NCI-H1048 (cell line): ENCODE measurements around the gene ANGPTL7.
"Not testable (repeated sequence)": the region's sequence is repeated elsewhere in the genome, so short reads cannot be mapped to it uniquely, and the experiment has no call there.

ENCODE experiments used
- DNase-seq: peaks from one replicate; lab custom pipeline; 2025; lab: John Stamatoyannopoulos, UW

The ANGPTL7 gene, protein sequence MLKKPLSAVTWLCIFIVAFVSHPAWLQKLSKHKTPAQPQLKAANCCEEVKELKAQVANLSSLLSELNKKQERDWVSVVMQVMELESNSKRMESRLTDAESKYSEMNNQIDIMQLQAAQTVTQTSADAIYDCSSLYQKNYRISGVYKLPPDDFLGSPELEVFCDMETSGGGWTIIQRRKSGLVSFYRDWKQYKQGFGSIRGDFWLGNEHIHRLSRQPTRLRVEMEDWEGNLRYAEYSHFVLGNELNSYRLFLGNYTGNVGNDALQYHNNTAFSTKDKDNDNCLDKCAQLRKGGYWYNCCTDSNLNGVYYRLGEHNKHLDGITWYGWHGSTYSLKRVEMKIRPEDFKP

DNA sequence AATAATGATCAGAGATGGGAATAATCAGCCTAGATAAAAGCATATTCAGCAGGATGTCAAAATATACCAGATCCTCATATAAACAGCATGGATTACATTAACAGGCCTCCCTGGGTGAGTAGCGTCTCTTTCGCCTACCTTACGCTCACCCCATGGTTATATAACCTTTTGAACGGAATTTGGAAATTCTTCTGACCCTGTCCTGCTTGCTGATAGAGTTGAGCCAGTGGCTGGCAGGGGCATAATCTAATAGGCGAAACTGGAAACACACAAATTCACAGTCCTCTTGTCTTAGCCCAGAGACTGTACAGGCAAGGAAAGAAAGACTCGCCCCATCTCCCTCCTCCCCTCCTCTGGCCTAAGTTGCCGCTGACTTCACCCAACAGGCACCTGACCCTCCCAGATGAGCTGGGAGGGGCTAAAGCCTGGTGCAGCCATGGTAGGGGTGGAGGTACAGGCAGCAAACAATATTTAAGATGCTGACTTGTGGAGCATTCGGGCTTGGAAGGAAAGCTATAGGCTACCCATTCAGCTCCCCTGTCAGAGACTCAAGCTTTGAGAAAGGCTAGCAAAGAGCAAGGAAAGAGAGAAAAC is at the start of gene ANGPTL7:
TSS of gene ANGPTL7 (plus strand) at position 498 of the 594 bp plus-strand sequence. CDS start 225 bp downstream, outside the sequence.
- DNase-seq, result no peak

DNA sequence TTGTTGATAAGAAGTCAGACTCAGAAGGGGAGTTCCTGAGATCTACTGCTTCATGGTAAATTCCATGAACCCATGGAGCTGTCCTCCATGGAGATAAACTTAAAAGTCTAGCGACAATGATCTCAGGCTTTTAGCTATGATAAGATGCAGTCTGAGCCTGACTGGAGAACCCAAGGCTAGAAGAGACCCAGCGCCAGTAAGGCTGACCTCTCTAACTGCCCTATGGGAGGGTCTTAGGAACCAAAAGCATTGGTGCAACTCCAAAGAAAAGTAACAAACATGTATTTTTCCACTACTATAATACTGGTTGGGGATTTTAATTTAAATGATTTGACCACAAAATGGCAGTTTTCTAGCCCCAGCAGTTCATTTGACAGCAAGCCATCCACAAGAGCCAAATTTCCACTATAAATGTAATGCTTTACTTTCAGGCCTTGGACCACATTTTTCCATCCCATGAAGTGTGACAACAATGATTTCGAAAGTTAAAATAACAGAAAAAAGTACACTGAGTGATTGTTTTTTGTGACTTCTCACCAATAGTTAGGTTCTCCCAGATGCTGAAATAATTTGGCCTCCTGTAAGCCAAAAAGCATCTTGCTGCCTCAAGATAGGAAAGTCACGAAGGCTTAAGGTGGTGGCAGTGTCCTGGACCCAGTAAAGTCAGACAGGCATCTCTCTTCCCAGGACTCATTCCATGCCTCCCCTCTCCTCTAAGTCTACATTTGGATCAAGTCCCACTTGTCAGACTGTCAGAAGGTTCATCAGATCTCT is 46.4 kb upstream of the ANGPTL7 start:
- no peak for DNase-seq

DNA sequence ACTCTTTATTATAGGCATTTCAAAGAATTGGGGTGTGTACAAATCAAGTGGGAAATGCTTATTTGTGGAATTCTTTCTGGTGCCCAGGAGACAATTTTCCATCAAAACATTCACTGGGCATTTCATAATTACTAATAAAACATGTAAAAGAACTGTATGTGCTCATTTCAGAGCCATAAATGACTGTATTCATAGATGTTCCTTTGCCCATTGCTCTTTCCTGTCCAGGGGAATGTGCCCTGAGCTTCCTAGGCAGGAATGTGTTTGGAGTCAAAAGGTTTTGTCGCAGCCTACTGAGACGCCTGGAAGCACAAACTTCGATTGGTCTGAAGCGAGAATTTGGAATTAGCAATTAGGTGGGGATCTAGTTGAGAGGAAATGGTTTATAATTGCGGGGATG is 45.8 kb upstream of the ANGPTL7 start:
- DNase-seq, result no peak

DNA sequence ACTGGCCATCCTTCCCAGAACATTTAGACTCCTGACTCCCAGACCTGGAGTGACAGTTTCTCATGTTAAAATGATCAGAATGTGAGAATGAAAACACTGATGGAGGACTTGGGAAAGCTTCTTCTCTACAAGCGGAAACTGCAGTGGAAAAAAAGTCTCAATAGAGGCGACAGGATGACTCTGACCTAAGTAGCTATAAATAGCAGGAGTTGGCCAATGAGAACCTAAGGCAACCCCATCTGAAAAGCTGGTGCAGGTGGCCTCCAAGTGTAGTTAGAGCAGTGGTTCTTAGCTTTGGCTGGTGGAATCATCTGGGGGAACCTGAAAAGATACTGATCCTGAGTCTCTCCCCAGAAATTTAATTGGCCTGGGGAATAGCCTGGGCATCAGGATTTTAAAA is 45.2 kb upstream of the ANGPTL7 start:
- DNase-seq, result no peak

DNA sequence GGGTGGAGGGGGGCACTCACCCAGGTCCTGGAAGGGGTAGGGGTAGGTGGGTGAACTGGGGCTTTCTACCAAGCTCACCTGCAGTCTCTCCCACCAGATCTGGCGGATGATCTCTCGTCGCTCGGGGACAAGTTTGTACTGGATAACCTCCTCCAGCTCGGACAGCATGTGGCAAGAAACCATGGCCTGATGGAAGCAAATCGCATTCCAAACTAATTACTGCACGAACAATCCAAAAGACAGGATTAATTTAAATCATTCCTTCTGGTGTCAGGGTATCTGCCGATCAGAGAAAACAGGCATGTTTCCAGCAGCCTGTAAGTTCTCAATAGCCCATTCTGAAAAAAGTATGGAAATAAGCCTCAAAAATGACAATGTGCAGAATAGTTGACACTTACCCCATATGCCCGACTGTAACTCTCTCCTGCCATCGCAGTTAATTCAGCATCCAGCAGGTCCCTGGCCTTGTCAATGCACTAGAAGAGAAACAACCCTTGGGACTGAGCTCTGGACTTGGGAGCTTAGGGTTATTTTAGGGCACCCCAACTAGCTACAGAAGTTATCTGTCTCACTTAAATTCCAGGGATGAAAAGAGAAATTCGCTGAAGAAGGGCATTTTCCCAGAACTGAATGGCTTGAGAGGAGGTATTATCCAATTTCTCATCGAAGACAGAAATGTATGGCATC is 44.4 kb upstream of the ANGPTL7 start:
- no peak for DNase-seq

DNA sequence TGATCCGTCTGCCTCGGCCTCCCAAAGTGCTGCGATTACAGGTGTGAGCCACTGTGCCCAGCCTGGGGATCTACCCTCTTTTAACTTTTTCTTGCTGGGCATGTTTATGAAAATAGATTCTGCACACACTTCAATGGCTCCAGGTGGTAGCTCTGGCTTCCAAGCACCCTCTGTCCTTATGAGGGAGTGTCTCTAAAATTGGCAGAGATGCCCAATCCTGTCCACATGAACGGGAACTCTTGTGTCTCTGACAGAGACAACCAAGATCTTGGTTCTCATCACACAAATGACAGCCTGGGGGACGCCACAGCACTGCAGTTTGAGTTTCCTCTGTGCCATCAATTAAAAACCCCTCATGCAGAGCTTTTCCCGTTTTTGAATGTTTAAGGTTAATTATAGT is 43.4 kb upstream of the ANGPTL7 start:
- DNase-seq, result no peak

DNA sequence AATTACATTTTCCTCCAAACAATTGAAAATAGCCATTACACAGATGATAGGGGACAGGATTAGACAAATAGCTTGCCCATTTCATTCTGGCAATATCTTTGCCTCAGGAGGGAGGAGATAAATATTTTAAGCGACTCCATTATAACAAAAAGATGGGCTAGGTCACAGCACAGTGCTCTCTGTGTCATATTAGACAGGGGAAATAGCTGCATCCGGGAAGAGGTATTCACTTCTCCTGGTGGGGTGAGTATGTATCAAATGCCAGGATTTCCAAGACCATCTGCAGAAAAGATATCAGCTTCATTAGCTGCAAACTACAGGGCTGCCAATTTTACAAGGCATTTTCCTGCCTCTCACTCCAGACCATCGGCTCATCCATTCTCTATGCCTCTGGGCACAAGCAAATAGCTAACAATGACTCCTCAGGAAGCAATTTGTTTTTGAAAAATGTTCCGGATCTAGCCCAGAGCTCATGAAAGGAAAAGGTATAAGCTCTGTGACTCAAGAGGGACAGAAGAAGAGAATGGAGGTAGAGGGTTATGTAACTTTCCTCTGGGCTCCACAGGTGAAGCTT is 41.9 kb upstream of the ANGPTL7 start:
- no peak for DNase-seq

DNA sequence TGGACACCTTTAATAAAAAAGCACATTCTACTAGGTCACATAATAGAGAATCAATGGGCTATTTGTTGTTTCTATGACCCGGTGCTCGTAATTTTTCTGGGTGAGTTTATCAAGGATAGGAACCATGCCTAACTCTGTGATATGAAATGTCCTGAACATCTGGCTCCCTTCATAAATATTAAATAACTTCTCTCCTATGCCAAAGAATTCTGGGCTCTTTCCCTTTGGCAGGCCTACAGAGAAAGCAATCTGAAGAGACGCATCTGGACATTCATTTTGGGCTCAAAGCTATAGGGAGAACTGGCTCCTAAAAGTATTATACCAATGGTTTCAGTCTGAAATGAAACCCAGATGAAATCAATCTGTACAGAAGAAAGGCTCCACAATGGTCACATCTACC is 38.8 kb upstream of the ANGPTL7 start:
- DNase-seq, result no peak

DNA sequence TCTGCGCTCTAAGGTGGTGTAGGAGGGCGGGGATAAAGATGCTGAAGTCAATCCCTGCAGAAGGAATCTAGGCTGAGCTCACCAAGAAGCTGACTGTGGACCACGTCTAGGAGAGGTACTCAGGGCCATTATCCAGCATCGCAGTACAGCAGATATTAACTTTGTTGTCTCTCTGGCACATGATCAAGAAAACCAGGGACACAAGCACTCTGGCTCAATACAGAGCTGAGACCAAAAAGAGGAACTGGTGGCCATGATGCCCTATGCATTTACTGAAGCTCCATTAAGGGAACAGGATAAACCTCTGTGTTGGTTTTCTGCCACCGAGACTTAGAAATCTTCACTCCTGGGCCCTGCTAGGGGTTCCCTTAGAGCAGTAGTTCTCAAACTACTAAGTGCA is 38.0 kb upstream of the ANGPTL7 start:
- no peak for DNase-seq

DNA sequence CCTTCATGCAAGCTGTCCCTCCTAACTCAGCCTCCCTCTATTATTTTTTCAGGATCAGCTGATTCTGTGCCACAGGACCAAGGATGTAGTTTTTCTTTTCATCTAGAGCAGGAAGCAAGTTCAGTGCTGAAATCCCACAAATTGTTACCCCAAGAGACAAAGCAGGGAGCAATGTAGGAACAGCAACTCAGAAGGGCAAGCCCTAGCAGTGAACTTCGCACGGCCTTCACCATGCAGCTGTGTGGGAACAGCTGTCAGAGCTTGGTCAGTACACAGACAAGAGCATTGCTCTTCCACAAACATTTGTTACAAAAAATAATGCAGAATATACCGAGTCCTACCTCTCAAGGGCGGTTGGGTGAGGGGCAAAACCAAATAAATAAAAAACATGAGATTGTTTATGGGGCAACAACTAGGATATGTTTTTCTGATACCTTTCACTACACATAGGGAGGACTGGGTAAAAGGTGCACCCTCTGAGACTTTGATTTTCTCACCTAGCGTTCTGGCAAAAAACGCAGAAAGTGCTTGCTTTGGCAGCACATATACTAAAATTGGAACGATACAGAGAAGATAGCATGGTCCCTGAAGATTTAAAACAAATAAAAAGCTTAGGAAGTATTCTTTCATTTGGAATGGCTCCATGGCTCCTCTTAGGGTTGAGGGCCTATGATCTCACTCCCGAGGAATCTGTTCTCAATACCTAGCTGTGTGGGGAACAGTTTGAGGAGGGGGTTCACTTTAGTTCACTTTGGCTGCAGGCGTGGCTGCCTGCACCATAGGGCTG is 37.1 kb upstream of the ANGPTL7 start:
- DNase-seq, result no peak

DNA sequence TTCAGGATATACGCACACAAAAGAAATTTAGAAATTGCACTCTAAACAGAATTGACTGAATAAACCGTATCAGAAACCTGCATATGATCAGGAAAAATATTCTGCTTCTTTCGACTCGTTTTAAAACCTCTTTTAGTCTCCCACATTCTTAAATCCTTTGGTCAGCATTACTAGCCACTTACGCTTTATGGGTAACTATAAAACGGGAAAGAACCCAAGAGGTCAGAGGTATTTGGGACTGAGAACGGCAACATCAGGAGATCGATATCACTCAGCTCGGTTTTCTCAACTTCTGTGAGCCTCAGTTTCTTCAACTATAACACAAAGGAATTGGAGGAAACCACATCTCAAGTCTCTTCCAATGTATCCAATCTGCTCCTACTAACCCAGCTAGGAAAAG is 36.4 kb upstream of the ANGPTL7 start:
- DNase-seq, result no peak

DNA sequence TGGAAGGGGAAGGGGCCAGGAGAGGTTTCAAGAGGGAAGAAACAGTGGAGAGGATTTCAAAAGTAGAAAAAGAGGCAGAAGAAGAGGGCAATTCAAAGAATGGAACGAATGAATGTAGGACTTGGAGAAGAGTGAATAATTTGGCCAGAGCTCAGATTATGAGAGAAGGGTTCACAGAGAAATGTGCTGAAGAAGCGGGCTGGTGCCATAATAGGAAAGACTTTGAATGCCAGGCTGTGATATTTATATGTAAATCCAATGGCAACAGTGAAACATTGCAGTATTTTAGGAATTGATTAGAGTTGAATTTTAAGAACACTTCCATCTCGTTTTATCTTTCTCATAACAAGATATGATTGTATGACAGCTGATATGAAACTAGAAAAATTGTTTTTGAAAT is 36.0 kb upstream of the ANGPTL7 start:
- no peak for DNase-seq

DNA sequence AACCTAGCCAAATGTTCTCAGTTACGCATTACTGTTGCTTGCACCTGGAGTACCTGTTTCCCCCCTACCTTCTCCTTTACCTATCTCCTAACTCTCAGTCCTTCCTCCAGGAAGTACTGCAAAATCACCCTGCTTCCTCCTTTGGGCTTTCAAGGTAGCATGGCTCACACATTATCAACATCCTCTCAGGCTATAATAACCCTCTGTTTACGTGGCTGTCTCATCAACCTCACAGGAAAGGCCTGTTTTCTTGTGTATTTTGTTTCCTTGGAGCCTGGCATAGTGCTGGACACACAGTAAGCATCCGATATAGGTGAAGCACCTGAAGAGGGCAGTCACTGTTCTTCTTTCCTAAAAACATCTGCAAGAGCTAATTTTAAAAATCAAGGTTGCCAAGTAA is 32.7 kb upstream of the ANGPTL7 start:
- no peak for DNase-seq

DNA sequence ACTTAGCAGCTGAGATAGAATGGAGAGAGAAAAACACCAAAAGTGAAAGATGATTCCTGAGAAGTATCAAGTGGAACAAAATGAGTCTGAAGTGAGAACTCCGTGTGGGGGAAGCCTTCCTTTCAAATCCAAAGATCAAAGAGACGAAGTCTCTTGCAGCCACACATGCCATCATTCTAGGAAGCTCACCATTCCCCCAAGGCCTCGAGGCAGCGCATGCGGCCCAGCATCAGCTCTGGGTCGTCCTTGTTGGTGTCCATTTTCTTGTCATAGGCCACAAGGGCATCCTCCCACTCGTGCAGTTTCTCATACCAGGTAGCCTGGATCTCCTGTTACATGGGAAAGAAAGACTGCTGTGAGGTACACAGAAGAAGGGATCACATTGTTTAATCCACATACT is 32.2 kb upstream of the ANGPTL7 start:
- no peak for DNase-seq

DNA sequence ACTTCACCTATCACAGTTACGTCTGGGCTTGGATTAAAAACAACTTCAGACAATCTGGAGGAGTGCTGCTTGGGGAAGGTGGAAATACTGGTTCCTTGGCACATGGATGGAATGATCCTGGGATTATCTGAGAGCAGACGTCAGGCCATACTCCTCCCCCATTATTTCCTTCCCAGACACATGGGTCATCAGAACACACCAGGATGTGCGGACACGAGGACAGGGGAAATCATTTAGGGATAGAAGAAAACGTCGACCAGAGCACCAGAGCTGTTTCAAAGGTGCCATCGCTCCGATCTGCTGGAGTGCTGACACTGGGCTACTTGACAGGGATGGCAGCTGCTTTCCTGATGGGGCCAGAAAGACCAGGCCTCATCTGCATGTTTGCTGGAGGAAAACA is 31.8 kb upstream of the ANGPTL7 start:
- no peak for DNase-seq

DNA sequence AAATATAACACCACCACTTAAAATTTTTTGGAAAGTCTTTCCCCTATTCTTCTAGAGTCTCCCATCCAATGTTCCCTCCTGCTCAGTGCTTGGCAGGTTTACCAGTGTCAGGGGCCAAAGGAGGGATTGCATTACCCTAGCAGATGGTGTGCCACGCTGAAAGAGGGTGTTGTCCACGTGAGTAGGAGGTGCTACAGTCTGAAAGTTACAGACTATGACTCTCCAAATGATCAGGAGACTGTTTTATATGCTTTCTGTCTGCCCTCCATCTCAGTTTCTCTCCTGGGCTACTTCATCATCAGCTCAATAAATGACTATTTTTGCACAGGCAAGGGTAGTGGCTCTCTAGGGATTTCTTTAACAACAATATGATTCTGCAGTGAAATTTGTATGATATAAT is 31.3 kb upstream of the ANGPTL7 start:
- no peak for DNase-seq

DNA sequence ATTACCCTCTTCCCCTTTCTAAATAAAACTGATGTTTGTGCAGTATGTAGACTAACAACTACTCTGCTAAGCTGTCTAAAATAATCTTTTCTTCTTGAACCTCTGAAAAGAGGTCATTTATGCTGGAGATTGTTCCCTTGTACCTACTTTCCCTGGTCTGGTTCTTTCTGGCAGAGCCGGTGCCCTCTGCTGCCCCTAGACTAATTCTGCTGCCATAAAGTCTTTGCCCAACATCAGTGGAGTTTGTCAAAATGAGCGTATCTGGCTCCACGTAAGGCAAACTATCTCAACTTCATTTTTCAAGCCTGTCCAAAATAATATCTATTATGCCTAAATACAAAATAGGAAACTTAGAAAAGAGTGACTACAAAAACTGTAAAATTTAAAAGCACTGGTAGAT is 30.9 kb upstream of the ANGPTL7 start:
- DNase-seq, result no peak

DNA sequence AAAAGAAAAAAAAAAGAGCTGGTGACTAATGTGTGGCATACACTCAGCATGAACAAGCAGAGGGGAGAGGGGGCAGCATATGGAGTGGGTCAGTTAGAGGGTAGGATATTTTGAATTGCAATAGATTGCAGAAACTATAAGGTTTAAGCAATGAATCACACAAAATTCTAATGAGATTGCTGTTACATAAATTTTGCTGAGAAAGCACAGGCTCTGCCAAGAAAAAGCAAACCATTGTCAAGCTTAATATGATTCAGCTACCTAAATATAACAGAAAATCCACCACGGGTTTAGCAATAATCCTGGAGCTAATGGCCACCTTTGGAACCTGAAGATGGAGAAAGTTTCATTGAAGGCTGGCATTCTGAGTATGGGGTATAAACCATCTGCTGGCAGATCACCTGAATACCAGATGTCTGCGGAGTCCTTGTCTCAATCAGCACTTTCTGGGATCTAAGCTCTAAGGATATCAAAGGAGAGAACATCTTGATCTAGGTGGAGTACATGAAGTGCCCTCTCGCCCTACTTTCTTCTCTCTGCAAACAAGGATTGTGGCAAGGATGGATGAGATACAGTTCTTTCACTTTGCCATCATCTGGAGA is 30.3 kb upstream of the ANGPTL7 start:
- no peak for DNase-seq

DNA sequence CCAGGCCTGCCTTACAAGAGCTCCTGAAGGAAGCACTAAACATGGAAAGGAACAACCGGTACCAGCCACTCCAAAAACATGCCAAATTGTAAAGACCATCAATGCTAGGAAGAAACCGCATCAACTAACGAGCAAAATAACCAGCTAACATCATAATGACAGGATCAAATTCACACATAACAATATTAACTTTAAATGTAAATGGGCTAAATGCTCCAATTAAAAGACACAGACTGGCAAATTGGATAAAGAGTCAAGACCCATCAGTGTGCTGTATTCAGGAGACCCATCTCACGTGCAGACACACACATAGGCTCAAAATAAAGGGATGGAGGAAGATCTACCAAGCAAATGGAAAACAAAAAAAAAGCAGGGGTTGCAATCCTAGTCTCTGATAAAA is 26.4 kb upstream of the ANGPTL7 start:
- DNase-seq, result not testable (repeated sequence)

DNA sequence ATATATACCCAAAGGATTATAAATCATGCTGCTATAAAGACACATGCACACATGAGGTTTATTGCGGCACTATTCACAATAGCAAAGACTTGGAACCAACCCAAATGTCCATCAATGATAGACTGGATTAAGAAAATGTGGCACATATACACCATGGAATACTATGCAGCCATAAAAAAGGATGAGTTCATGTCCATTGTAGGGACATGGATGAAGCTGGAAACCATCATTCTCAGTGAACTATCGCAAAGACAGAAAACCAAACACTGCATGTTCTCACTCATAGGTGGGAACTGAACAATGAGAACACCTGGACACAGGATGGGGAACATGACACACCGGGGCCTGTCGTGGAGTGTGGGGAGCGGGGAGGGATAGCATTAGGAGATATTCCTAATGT is 22.4 kb upstream of the ANGPTL7 start:
- DNase-seq, result not testable (repeated sequence)

DNA sequence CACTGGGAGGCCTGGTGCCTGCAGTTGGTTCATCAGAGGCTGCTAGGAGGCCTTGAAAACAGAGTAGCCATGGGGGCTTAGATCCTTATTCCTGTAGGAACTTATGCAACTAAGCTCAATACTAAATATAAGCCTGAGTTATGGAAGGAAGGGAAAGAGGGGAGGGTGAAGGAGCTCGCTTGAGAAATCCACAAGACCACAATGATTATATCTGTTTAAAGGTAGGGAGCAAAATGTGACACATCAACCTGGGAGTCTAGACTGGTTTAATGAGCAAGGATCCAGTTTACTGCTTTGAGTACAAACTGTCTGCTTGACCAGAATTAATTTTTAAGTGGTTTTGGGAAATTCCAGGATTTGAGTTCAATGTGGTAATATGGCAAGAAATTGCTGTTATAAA is 20.4 kb upstream of the ANGPTL7 start:
- no peak for DNase-seq
